DOHH2 (cell line): Measurements from ENCODE around the gene ETFA.

Experiments used
- H3F3A ChIP-seq: fragments of 200-600 bp; sonication (generic), shearing (Covaris generic); 2 replicates; pipeline ENCODE4 v1.6.0; 2016; ENCODE audit warnings: antibody characterized with exemption, mild to moderate bottlenecking; ENCODE audit not compliant: control insufficient read depth, insufficient read depth
- H3K27ac ChIP-seq: fragments of 200-600 bp; sonication (generic); 2 replicates; pipeline ENCODE4 v1.5.1; 2014; ENCODE audit warnings: low read depth, mild to moderate bottlenecking, low read length, moderate library complexity
- H3K27me3 ChIP-seq: fragments of 200-600 bp; sonication (generic); 2 replicates; pipeline ENCODE4 v1.6.1; 2014; ENCODE audit warnings: mild to moderate bottlenecking, low read length, mixed read lengths; ENCODE audit not compliant: control insufficient read depth
- H3K36me3 ChIP-seq: fragments of 200-600 bp; sonication (generic); 2 replicates; pipeline ENCODE4 v1.6.1; 2014; ENCODE audit warnings: mild to moderate bottlenecking, low read length, moderate library complexity, mixed read lengths; ENCODE audit not compliant: control insufficient read depth
- H3K4me1 ChIP-seq: fragments of 200-600 bp; sonication (generic); 2 replicates; pipeline ENCODE4 v1.6.1; 2014; ENCODE audit warnings: mild to moderate bottlenecking, low read length, mixed read lengths; ENCODE audit not compliant: control insufficient read depth
- H3K4me2 ChIP-seq: fragments of 200-600 bp; sonication (generic); 2 replicates; pipeline ENCODE4 v1.6.0; 2014; ENCODE audit warnings: mild to moderate bottlenecking, low read length, moderate library complexity
- H3K4me3 ChIP-seq: fragments of 200-600 bp; sonication (generic); 2 replicates; pipeline ENCODE4 v1.5.1; 2014; ENCODE audit warnings: mild to moderate bottlenecking, low read length, mixed read lengths
- H3K79me2 ChIP-seq: fragments of 200-600 bp; sonication (generic); 2 replicates; pipeline ENCODE4 v1.6.1; 2014; ENCODE audit warnings: mild to moderate bottlenecking, low read length, mixed read lengths; ENCODE audit not compliant: control insufficient read depth
- H3K9me2 ChIP-seq: fragments of 200-600 bp; sonication (generic); replicated peaks from 2 replicates; pipeline ENCODE4 v1.6.1; 2014; ENCODE audit warnings: mild to moderate bottlenecking, low read length, mixed read lengths; ENCODE audit not compliant: control insufficient read depth
- H3K9me3 ChIP-seq: fragments of 200-600 bp; sonication (generic); 2 replicates; pipeline ENCODE4 v1.6.1; 2014; ENCODE audit warnings: antibody characterized with exemption, low read length, mixed read lengths; ENCODE audit not compliant: control insufficient read depth, insufficient read depth
- H4K20me1 ChIP-seq: fragments of 200-600 bp; sonication (generic); 2 replicates; pipeline ENCODE4 v1.6.0; 2014; ENCODE audit warnings: low read depth, mild to moderate bottlenecking, antibody characterized with exemption, low read length, moderate library complexity; ENCODE audit not compliant: control insufficient read depth, insufficient read depth
- EZH2phosphoT487 ChIP-seq: fragments of 200-600 bp; sonication (generic); IDR thresholded peaks from 2 replicates; pipeline ENCODE4 v1.6.1; 2017; ENCODE audit warnings: borderline replicate concordance, mild to moderate bottlenecking, antibody characterized with exemption, low read length, moderate library complexity, mixed read lengths
- TF ChIP-seq, protein P1 (sequence below): fragments of 200-600 bp; sonication (generic); IDR thresholded peaks from one replicate; pipeline ENCODE4 v1.5.1; 2014; ENCODE audit warnings: antibody characterized with exemption, mild to moderate bottlenecking, low read depth, low read length; ENCODE audit not compliant: poor library complexity, severe bottlenecking

Gene ETFA

GRCh38 chr15:76324066-76324465, 12.8 kb upstream of the ETFA start:
- no peak overlapping the region for H3K4me3 ChIP-seq
- no peak overlapping the region for H3K27ac ChIP-seq
- no peaks in the 10 kb centered on the region for H3K9me2 ChIP-seq
- H3K9me3 ChIP-seq: no peaks in the 10 kb centered on the region
- H3K36me3 ChIP-seq: no peaks in the 10 kb centered on the region
- H3K79me2 ChIP-seq: no peaks in the 10 kb centered on the region
- peaks cover 27% of the 10 kb centered on the region for H3K27me3 ChIP-seq
- TF ChIP-seq, protein P1, sequence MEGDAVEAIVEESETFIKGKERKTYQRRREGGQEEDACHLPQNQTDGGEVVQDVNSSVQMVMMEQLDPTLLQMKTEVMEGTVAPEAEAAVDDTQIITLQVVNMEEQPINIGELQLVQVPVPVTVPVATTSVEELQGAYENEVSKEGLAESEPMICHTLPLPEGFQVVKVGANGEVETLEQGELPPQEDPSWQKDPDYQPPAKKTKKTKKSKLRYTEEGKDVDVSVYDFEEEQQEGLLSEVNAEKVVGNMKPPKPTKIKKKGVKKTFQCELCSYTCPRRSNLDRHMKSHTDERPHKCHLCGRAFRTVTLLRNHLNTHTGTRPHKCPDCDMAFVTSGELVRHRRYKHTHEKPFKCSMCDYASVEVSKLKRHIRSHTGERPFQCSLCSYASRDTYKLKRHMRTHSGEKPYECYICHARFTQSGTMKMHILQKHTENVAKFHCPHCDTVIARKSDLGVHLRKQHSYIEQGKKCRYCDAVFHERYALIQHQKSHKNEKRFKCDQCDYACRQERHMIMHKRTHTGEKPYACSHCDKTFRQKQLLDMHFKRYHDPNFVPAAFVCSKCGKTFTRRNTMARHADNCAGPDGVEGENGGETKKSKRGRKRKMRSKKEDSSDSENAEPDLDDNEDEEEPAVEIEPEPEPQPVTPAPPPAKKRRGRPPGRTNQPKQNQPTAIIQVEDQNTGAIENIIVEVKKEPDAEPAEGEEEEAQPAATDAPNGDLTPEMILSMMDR: no peak
- no peak for TF ChIP-seq EZH2phosphoT487
- H3F3A ChIP-seq: no peaks in the 10 kb centered on the region
- peaks cover 11% of the 10 kb centered on the region for H3K4me1 ChIP-seq
- no peak overlapping the region for H3K4me2 ChIP-seq
- H4K20me1 ChIP-seq: no peaks in the 10 kb centered on the region

- TF ChIP-seq, protein P1: no peak
- no peak for TF ChIP-seq EZH2phosphoT487
- Histone ChIP-seq H3K9me2 (no peaks in the 10 kb centered on the region), H3K79me2 (no peaks in the 10 kb centered on the region), H3K27ac (no peak overlapping the region), H3F3A (no peaks in the 10 kb centered on the region), H3K9me3 (no peaks in the 10 kb centered on the region), H4K20me1 (no peaks in the 10 kb centered on the region), H3K4me1 (peaks cover 11% of the 10 kb centered on the region), H3K36me3 (no peaks in the 10 kb centered on the region), H3K27me3 (peaks cover 15% of the 10 kb centered on the region), H3K4me2 (no peak overlapping the region), H3K4me3 (no peak overlapping the region)
These were observed 10.3 kb upstream of the ETFA start for GRCh38 chr15:76321602-76322001.

DNA sequence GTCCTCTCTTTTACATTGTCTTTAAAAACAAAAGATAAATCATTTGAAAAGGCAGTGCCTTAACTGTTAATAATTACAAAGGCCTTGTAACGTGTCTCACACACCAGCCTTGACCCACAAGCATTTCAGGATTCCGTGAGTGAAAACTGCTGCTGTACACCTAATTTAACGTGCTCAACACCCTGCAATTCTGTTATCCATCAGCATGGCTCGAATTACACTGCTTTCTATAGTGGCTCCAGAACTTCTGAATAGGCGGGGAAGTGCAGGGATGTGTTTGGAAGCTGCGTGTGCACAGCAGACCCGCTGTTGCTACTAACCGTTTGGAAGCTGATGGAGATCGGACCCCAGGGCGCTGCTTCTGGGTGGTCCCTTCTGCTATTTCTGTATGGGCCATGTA, 9.9 kb upstream of the ETFA start:
- TF ChIP-seq, protein P1: no peak
- no peak for TF ChIP-seq EZH2phosphoT487
- peaks cover 15% of the 10 kb centered on the region for H3K27me3 ChIP-seq

DNA sequence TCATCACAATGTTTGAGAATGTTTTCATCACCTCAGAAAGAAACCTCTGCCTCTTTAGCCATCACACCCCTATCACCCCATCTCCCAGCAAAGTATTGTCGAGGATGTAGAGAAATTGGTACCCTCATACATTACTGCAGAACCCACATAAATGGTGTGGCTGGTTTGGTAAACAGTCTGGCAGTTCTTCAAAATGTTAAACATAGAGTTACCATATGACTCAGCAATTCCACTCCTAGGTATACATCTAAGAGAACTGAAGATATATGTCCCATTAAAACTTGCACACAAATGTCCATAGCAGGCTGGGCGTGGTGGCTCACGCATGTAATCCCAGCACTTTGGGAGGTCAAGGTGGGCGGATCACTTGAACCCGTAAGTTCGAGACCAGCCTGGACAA, 8.7 kb upstream of the ETFA start:
- Histone ChIP-seq H3K27me3 (peaks cover 12% of the 10 kb centered on the region), H3K9me3 (no peaks in the 10 kb centered on the region), H3K79me2 (no peaks in the 10 kb centered on the region), H3F3A (no peaks in the 10 kb centered on the region), H3K4me1 (peaks cover 11% of the 10 kb centered on the region), H3K4me3 (no peak overlapping the region), H3K4me2 (no peak overlapping the region), H4K20me1 (no peaks in the 10 kb centered on the region), H3K36me3 (no peaks in the 10 kb centered on the region), H3K9me2 (no peaks in the 10 kb centered on the region), H3K27ac (no peak overlapping the region)
- TF ChIP-seq EZH2phosphoT487: no peak
- TF ChIP-seq, protein P1: no peak

More for the DNA sequence above, 9.9 kb upstream of the ETFA start:
- Histone ChIP-seq H3K9me3 (no peaks in the 10 kb centered on the region), H4K20me1 (no peaks in the 10 kb centered on the region), H3K4me3 (no peak overlapping the region), H3K27ac (no peak overlapping the region), H3F3A (no peaks in the 10 kb centered on the region), H3K4me2 (no peak overlapping the region), H3K36me3 (no peaks in the 10 kb centered on the region), H3K79me2 (no peaks in the 10 kb centered on the region), H3K4me1 (peaks cover 11% of the 10 kb centered on the region), H3K9me2 (no peaks in the 10 kb centered on the region)
